GM12878 (cell line): ENCODE results near the gene DNAAF5. TPM values are rescaled to one million over a fixed set of nuclear protein-coding genes. Genes with fewer than 3 reads are reported as not detected.

Source experiments
- ATAC-seq: fragments of 200-7000 bp; cut with Tn5 transposase; 3 replicates; pipeline ENCODE4 v1.9.1; 2020; ENCODE audit warnings: mild to moderate bottlenecking, moderate library complexity
- BruUV-seq: library from RNA; stranded (reverse); fragments of 400-500 nt; replicated peaks from 2 replicates; lab custom pipeline; 2021; lab: Mats Ljungman, UMichigan
- CTCF ChIA-PET: fragments of 300-600 bp; sonication (Branson Sonifier 250); formaldehyde crosslinking; extraction: SDS; loops from one replicate; lab custom pipeline; 2021; ENCODE audit warnings: inconsistent platforms; lab: Yijun Ruan, JAX
- POLR2A ChIA-PET: fragments of 350-600 bp; formaldehyde crosslinking; extraction: SDS; loops from one replicate; lab custom pipeline; 2021; ENCODE audit warnings: inconsistent platforms; lab: Charles Lee
- RAD21 ChIA-PET: fragments of 300-600 bp; sonication (Branson Sonifier 250); formaldehyde crosslinking; loops from one replicate; lab custom pipeline; 2023; ENCODE audit warnings: antibody characterized with exemption; ENCODE audit not compliant: unreplicated experiment; lab: Charles Lee
- SMC1A ChIA-PET: fragments of 300-600 bp; sonication (Branson Sonifier 250); formaldehyde crosslinking; loops from one replicate; lab custom pipeline; 2023; ENCODE audit not compliant: unreplicated experiment, uncharacterized antibody; lab: Charles Lee
- DNase-seq: peaks from one replicate; pipeline ENCODE4 v3.0.0-alpha.2; 2011; ENCODE audit warnings: low read depth, low spot score
- FAIRE-seq: peaks from 3 replicates; lab custom pipeline; 2011; peaks lifted over from hg19 to GRCh38; lab: Jason Lieb, UNC
- H2AFZ ChIP-seq: 2 replicates; pipeline ENCODE4 v1.6.0; 2011; ENCODE audit warnings: low read depth, low read length, control low read depth; ENCODE audit not compliant: control insufficient read depth
- H3K27ac ChIP-seq: 2 replicates; pipeline ENCODE4 v1.5.1; 2011; ENCODE audit warnings: control low read depth; ENCODE audit not compliant: control insufficient read depth, insufficient read depth
- H3K27me3 ChIP-seq, 2 experiments: replicated peaks in 1 of 2; 2 replicates each; pipeline versions ENCODE4 v1.6.0 to v1.6.1; 2011; ENCODE audit warnings: low read length in 1 of 2; ENCODE audit not compliant: control insufficient read depth in 2 of 2, insufficient read depth in 2 of 2
- H3K36me3 ChIP-seq, 2 experiments: 2 replicates each; pipeline ENCODE4 v1.5.1; 2011; ENCODE audit warnings: low read length in 1 of 2; ENCODE audit not compliant: control insufficient read depth in 2 of 2, insufficient read depth in 2 of 2
- H3K4me1 ChIP-seq: 2 replicates; pipeline ENCODE4 v1.6.1; 2011; ENCODE audit warnings: mild to moderate bottlenecking, low read length, moderate library complexity, mixed read lengths; ENCODE audit not compliant: control insufficient read depth, insufficient read depth
- H3K4me2 ChIP-seq: 2 replicates; pipeline ENCODE4 v1.6.0; 2011; ENCODE audit warnings: control low read depth; ENCODE audit not compliant: control insufficient read depth, insufficient read depth
- H3K4me3 ChIP-seq: fragments of 200-600 bp; sonication (generic); 2 replicates; pipeline ENCODE4 v1.5.1; 2016
- H3K79me2 ChIP-seq: 2 replicates; pipeline ENCODE4 v1.6.0; 2011; ENCODE audit warnings: low read length; ENCODE audit not compliant: control insufficient read depth, insufficient read depth
- H3K9ac ChIP-seq: 2 replicates; pipeline ENCODE4 v1.8.0; 2011; ENCODE audit warnings: low read length, control low read depth, mixed read lengths; ENCODE audit not compliant: control insufficient read depth, insufficient read depth
- H3K9me3 ChIP-seq: replicated peaks from 3 replicates; pipeline ENCODE4 v1.5.1; 2011; ENCODE audit warnings: mild to moderate bottlenecking, low read length; ENCODE audit not compliant: control insufficient read depth, insufficient read depth
- H4K20me1 ChIP-seq: 2 replicates; pipeline ENCODE4 v1.6.0; 2011; ENCODE audit not compliant: control insufficient read depth, insufficient read depth
- BCLAF1 ChIP-seq: fragments of 450-650 bp; IDR thresholded peaks from 2 replicates; pipeline ENCODE4 v1.6.1; 2017; ENCODE audit warnings: antibody characterized with exemption, mild to moderate bottlenecking, moderate library complexity
- CBFB ChIP-seq: IDR thresholded peaks from 2 replicates; pipeline ENCODE4 v1.6.1; 2016; ENCODE audit warnings: antibody characterized with exemption, low read depth
- CBX5 ChIP-seq: sonication (generic); IDR thresholded peaks from 2 replicates; pipeline ENCODE4 v1.6.1; 2016; ENCODE audit warnings: low read depth, moderate library complexity, mild to moderate bottlenecking, inconsistent platforms
- CHD4 ChIP-seq: fragments of 200-600 bp; sonication (generic); IDR thresholded peaks from 2 replicates; pipeline ENCODE4 v1.6.1; 2016; ENCODE audit warnings: mild to moderate bottlenecking
- FOS ChIP-seq: IDR thresholded peaks from 3 replicates; pipeline ENCODE4 v1.6.1; 2011; ENCODE audit warnings: borderline replicate concordance; ENCODE audit not compliant: insufficient read length; ENCODE audit errors: extremely low read depth
- GABPA ChIP-seq: IDR thresholded peaks from 2 replicates; pipeline ENCODE4 v1.6.1; 2014; ENCODE audit warnings: antibody characterized with exemption, low read depth, mild to moderate bottlenecking, inconsistent platforms
- GATAD2B ChIP-seq: fragments of 450-650 bp; conservative IDR thresholded peaks from 2 replicates; pipeline ENCODE4 v1.6.1; 2017; ENCODE audit warnings: low read depth, mild to moderate bottlenecking, moderate library complexity
- NRF1 ChIP-seq: conservative IDR thresholded peaks from 2 replicates; pipeline ENCODE4 v1.6.1; 2011; ENCODE audit warnings: mild to moderate bottlenecking, low read depth, low read length, improper control_type of control experiment
- PAX5 ChIP-seq: IDR thresholded peaks from 2 replicates; pipeline ENCODE4 v1.6.1; 2011; ENCODE audit warnings: low read depth, low read length, borderline replicate concordance
- SP1 ChIP-seq: IDR thresholded peaks from one replicate; pipeline ENCODE4 v1.6.1; 2011; ENCODE audit warnings: low read depth, low read length
- STAT1 ChIP-seq: fragments of 450-650 bp; conservative IDR thresholded peaks from 2 replicates; pipeline ENCODE4 v1.6.1; 2014; ENCODE audit warnings: antibody characterized with exemption, mild to moderate bottlenecking
- SUPT20H ChIP-seq: IDR thresholded peaks from 2 replicates; pipeline ENCODE4 v1.6.1; 2011; ENCODE audit warnings: low read depth, mild to moderate bottlenecking, low read length, moderate library complexity, borderline replicate concordance; ENCODE audit not compliant: control insufficient read depth
- TAF1 ChIP-seq: IDR thresholded peaks from 2 replicates; pipeline ENCODE4 v1.6.1; 2011; ENCODE audit warnings: mild to moderate bottlenecking, low read depth, low read length, borderline replicate concordance
- ZNF207 ChIP-seq: fragments of 450-650 bp; IDR thresholded peaks from 2 replicates; pipeline ENCODE4 v1.6.1; 2014; ENCODE audit warnings: antibody characterized with exemption, mild to moderate bottlenecking, borderline replicate concordance
- WGBS: methylation state at CpG from one replicate; pipeline ENCODE4 v1.1.6; 2016; ENCODE audit warnings: low lambda C conversion rate; ENCODE audit not compliant: insufficient replicate concordance, insufficient coverage; ENCODE audit errors: missing lambda C conversion rate; 5-methylcytosine and 5-hydroxymethylcytosine counted together
- in situ Hi-C: fragments of 300-500 bp; cut with MboI; formaldehyde crosslinking; loops from 9 replicates; pipeline ENCODE4 v1.14.3; 2018; ENCODE audit warnings: mixed read lengths
- intact Hi-C: fragments of 100-400 bp; cut with micrococcal nuclease; formaldehyde crosslinking; loops from one replicate; pipeline ENCODE4 v1.14.2; 2022; ENCODE audit not compliant: unreplicated experiment
- polyA plus RNA-seq, 11 experiments: library from polyadenylated mRNA; depleted of rRNA in 4 of 11; unstranded in 6 of 11; stranded (reverse) in 5 of 11; fragments of >200 nt; fragmentation: Nextera tagmentation in 4 of 11; fragmentation: Illumina TruSeq in 1 of 11; extraction: Ambion mirVana in 4 of 11; extraction: Trizol in 1 of 11; gene quantifications; 1 replicate in 1 of 11; 2 replicates in 10 of 11; pipeline versions ENCODE4 v1.2.1 to v1.2.3, GENCODE V29; 2011 to 2016; ENCODE audit warnings: inconsistent platforms in 2 of 11, missing spikeins in 2 of 11, low read depth in 1 of 11
- total RNA-seq, 4 experiments: library from RNA; depleted of rRNA in 3 of 4; stranded (reverse); fragments of >200 nt in 3 of 4; fragmentation: Illumina TruSeq in 1 of 4; extraction: Trizol in 1 of 4; gene quantifications; 2 replicates each; pipeline versions ENCODE4 v1.2.1 to v1.2.3, GENCODE V29; 2013 to 2021

The DNAAF5 gene
- total and polyA plus RNA-seq, 10 of the 15 experiments (the other 5 are each of a cell fraction or from before 2014, with no cell fraction given): 1.8 to 38.3 (median 9.2) TPM

- TF ChIP-seq SP1: no peak
- TF ChIP-seq FOS: no peak
- no peak for TF ChIP-seq STAT1
- no peak for TF ChIP-seq GABPA
- no peak for TF ChIP-seq SUPT20H
- TF ChIP-seq TAF1: no peak
- TF ChIP-seq BCLAF1: no peak
- no peak for TF ChIP-seq CHD4
- TF ChIP-seq NRF1: no peak
- no peak for TF ChIP-seq CBX5
- TF ChIP-seq GATAD2B: no peak
- TF ChIP-seq PAX5: no peak
- no peak for TF ChIP-seq ZNF207
- TF ChIP-seq CBFB: no peak
- Histone ChIP-seq H3K36me3 (peaks cover 0 to 2% of the 10 kb centered on the region in 2 experiments; a peak in 3 of 4 replicates), H3K4me1 (no peaks in the 10 kb centered on the region), H3K9ac (no peak overlapping the region), H3K9me3 (no peaks in the 10 kb centered on the region), H3K27me3 (no peaks in the 10 kb centered on the region), H4K20me1 (no peaks in the 10 kb centered on the region), H3K79me2 (no peaks in the 10 kb centered on the region), H3K4me3 (no peak overlapping the region), H2AFZ (no peak overlapping the region), H3K4me2 (no peak overlapping the region), H3K27ac (no peak overlapping the region)
- intact Hi-C loops (loop anchor here (10.0 kb wide), 1 partner anchor 173 kb away; the partner anchor contains the start of gene ADAP1), in situ Hi-C loops (no loop called here)
- ChIA-PET SMC1A (no interaction called here), RAD21 (no interaction called here), POLR2A (no interaction called here), CTCF (interaction anchor here (0.6 to 1.0 kb wide), 2 partner anchors 91 to 460 kb away, joined by 3 to 4 read pairs; no protein-coding TSS in a partner anchor)
- BruUV-seq: no TSS peak
- 98% methylated on average over 49 of the region's 80 CpGs for WGBS
- no peak for FAIRE-seq
- DNase-seq: no peak
- no peak for ATAC-seq
Observed at GRCh38 chr7:781936-782529, 55.5 kb downstream of the DNAAF5 start.
